ENCODE measurements around the gene LRRC63.
"Not testable (repeated sequence)": the region's sequence is repeated elsewhere in the genome, so short reads cannot be mapped to it uniquely, and the experiment has no call there.

LRRC63 gene

GRCh38 chr13:46181840-46182490, 29.8 kb upstream of the LRRC63 start, which contains the start of gene LCP1:
TSS of gene LCP1 (minus strand) at chr13:46182177. CDS start at chr13:46159662, 22,515 bp downstream.
- no peak for DNase-seq

- DNase-seq, result peak; percentile 52
These were observed 29.2 kb upstream of the LRRC63 start for GRCh38 chr13:46182491-46182877.

GRCh38 chr13:46183018-46183946, 28.4 kb upstream of the LRRC63 start:
- no peak for DNase-seq

GRCh38 chr13:46184277-46184699, 27.4 kb upstream of the LRRC63 start:
- DNase-seq, result peak; percentile 12

GRCh38 chr13:46185634-46186033, 26.1 kb upstream of the LRRC63 start:
- DNase-seq, result no peak

- no peak for DNase-seq
These were observed 19.3 kb upstream of the LRRC63 start for GRCh38 chr13:46192412-46192811.

- no peak for DNase-seq
These were observed 16.7 kb upstream of the LRRC63 start for GRCh38 chr13:46195016-46195415.

- no peak for DNase-seq
These were observed 14.3 kb upstream of the LRRC63 start for GRCh38 chr13:46197299-46198048.

GRCh38 chr13:46198696-46199193, 13.0 kb upstream of the LRRC63 start:
- DNase-seq, result no peak

GRCh38 chr13:46202188-46202795, 9.4 kb upstream of the LRRC63 start:
- no peak for DNase-seq

GRCh38 chr13:46202966-46203365, 8.8 kb upstream of the LRRC63 start:
- DNase-seq, result no peak

GRCh38 chr13:46206143-46206542, 5.6 kb upstream of the LRRC63 start:
- DNase-seq, result no peak

GRCh38 chr13:46207828-46208227, 3.9 kb upstream of the LRRC63 start:
- DNase-seq, result no peak

- no peak for DNase-seq
These were observed 1.2 kb upstream of the LRRC63 start for GRCh38 chr13:46210362-46211083.

GRCh38 chr13:46211116-46211482, 629 bp upstream of the LRRC63 start:
- peak; percentile 38 for DNase-seq

- peak; percentile 10 for DNase-seq
These were observed 1.5 kb downstream of the LRRC63 start for GRCh38 chr13:46213242-46213641.

- not testable (repeated sequence) for DNase-seq
These were observed 3.0 kb downstream of the LRRC63 start for GRCh38 chr13:46214741-46215140.

- not testable (repeated sequence) for DNase-seq
These were observed 8.5 kb downstream of the LRRC63 start for GRCh38 chr13:46220234-46220633.

- DNase-seq, result no peak
These were observed 17.5 kb downstream of the LRRC63 start for GRCh38 chr13:46229251-46229650.

- no peak for DNase-seq
These were observed 20.6 kb downstream of the LRRC63 start for GRCh38 chr13:46232281-46232680.

GRCh38 chr13:46235286-46235685, 23.6 kb downstream of the LRRC63 start:
- DNase-seq, result no peak

- DNase-seq, result no peak
These were observed 53.6 kb downstream of the LRRC63 start for GRCh38 chr13:46265292-46265691.
